ENCODE measurements around the gene SGCD.
A peak's percentile ranks its signal among the peaks of the same experiment; 100 is the strongest.

SGCD gene

GRCh38 chr5:156715287-156715686 lies 388.3 kb downstream of the SGCD start:
- no peak for DNase-seq

GRCh38 chr5:156716591-156717380 lies 389.8 kb downstream of the SGCD start:
- no peak for DNase-seq

- no peak for DNase-seq
Observed at GRCh38 chr5:156718985-156719384, 392.0 kb downstream of the SGCD start.

DNA sequence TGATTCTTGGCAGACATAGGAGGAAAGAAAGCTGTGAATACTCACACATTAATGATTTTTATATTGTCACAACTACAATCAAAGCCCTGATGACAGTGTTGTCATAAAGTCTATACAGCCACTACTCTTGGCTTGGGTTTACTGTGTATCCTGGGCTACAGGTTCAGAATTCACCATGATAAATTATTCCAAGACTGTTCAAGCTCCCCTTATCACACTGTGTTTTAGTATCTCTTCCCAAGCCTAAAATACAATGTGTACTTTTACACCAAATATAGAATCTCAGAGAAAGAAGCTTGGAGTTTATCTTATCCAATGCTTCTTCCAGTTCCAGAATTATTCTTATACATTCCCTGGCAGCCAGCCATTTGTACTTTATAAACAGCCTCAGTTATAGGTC lies 395.4 kb downstream of the SGCD start:
- DNase-seq = no peak

GRCh38 chr5:156735477-156735876 lies 408.5 kb downstream of the SGCD start:
- no peak for DNase-seq

DNA sequence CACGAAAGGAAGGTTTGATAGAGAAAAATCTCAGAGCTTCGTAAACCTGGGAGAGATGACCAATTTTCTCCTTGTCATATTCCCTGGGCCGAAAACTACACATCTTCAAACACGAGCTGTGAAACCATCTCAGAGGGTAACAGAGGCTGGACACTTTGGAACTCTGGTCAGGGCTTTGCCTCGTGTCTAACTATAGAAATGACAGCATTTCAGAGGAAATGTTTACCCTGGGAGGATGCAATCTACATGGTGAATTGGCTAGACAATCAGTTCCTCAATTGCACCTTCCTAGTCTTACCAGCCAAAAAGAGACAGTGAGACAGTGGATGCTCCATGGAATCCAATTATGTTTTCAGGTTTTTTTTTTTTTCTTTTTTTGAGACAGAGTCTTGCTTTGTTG lies 414.6 kb downstream of the SGCD start:
- DNase-seq = no peak

- DNase-seq = peak; percentile 16
Observed at GRCh38 chr5:156753846-156754245, 426.9 kb downstream of the SGCD start.

DNA sequence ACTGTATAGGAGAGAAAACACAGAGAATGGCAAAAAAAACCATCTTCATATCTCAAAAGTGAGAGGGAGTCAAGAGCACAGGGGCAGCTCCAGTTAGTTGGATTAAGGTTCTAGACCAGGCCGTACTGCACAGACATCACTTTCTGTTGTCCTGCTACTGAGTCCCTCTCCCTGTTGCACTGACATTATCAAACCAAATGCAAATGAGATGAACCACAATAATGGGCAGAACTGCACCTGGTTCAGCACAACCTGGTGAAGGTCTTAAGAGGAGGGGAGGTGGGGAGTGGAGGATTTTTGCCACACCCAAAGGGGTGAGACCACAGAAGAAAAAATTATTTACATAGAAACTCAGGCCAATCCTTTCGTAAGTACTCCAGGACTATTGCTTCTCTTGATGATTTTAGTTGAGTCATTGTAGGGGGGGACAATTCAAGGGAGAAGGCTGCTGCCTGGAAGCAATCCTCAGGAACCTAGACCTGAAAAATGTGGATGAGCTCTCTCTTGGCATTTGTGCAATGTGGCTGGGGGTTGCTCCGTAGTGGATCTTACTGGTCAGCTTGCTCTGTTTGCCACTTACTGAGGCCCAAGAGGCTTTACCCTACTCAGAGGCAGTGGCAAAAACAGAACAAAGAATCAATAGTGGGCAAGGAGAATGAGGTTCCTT lies 428.6 kb downstream of the SGCD start:
- no peak for DNase-seq

GRCh38 chr5:156758011-156758791 lies 431.2 kb downstream of the SGCD start:
- DNase-seq = no peak

GRCh38 chr5:156759156-156759555 lies 432.2 kb downstream of the SGCD start:
- no peak for DNase-seq

GRCh38 chr5:156762771-156763170 lies 435.8 kb downstream of the SGCD start:
- no peak for DNase-seq

DNA sequence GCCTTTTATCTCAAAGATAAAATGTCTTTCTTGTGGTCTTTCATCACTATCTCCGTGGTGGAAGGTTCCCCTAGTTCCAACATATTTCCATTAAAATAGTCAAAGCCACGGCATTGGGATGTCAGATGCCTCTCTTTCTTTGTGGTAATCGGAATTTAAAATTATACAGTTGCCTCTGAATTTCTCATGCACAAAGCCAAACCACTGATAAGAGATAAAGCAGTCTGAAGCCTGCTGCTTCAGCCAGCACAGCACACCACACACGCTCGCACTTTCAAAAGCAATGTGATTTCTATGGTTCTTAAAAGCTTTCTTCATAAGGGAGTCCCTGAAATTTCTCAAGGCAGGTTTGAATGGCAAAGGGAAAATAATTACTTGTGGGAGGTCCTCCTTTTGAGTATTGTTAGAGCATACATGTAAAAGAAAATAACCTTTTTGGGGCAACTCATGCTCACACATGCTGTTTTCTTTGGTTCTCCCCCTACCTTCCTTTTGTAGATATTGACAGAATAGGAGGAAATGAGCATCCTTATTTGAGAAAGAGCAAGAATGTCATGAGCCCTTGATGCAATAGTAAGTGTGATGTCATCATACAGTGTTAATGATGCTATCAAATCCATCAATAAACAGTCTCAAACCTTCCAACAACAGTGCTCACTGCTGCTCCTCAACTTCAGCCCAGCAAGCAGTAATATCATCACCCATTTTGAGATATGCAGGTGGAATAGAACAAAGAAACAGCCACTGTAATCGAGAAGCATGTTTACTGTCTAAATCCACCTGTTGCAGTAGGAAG lies 437.4 kb downstream of the SGCD start:
- DNase-seq = no peak

DNA sequence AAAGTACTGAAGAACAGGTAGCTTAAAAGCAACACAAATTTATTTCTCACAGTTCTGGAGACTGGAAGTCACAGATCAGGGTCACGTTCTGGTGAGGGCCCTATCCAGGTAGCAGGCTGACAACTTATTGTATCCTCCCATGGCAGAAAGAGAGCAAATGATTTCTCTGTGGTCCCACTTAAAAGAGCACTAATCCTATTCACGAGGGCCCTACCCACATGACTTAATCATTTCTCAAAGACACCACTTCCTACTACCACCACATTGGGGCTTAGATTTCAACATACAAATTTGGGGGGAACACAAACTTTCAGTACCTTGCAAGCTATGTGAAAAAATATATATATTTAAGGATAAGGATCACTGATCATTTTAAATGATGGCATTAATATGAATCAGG lies 447.3 kb downstream of the SGCD start:
- DNase-seq = no peak

- no peak for DNase-seq
Observed at GRCh38 chr5:156778139-156778706, 451.3 kb downstream of the SGCD start.

DNA sequence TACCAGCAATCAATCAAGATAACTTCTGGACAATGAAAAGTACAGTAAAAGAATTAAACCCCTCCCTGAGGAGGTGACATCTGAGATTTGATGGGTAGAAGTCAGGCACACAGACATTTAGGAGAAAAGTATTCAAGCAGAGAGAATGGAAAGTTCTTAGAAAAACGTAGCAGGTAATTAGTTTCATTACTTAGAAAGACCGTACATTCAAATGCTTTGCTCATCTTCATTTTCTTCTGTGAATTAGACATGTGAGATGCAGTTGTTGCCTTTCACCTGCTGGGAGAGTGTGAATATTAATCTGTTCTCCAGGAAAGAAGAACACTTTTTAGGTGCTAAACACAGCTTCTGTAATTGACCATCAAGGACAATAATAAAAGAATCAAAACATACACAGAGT lies 451.8 kb downstream of the SGCD start:
- DNase-seq = no peak

DNA sequence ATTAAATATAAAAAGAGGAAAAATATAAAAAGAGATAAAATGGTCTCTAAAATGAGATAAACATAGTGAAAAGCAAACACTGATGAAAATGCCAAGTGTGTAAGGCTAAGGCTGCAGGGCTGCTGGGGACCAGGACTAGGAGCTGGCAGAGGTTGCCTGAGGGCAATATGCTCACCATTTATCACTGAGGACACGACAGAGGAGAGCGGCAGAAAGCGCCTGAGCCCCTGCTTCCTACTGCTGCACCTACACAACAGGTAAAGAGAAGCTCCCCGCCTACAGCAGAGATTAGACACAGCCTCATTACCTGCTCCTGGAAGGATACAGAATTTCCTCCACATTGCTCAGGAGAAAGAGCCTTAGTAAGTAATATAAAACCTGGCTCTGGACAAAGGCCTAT lies 452.5 kb downstream of the SGCD start:
- no peak for DNase-seq

GRCh38 chr5:156783092-156783491 lies 456.1 kb downstream of the SGCD start:
- DNase-seq = no peak

GRCh38 chr5:156794687-156795086 lies 467.7 kb downstream of the SGCD start:
- DNase-seq = no peak

DNA sequence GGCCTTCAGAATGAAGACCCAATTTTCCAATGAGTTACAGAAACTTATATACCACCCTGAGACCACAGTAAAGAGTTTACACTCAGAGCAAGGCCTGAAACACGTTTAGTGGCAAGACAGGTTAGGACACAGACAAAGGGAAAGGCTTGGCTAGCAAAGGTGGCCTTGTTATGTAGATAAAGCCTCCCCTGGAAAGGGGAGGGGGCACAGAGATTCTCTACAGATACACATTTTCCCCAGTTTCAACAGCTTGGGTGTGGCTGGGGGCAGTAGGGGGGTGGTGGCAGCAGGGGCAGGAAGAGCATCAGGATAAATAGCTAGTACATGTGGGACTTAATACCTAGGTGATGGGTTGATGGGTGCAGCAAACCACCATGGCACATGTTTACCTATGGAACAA lies 471.2 kb downstream of the SGCD start:
- DNase-seq = no peak

GRCh38 chr5:156799171-156799570 lies 472.2 kb downstream of the SGCD start:
- no peak for DNase-seq

GRCh38 chr5:156800929-156801328 lies 474.0 kb downstream of the SGCD start:
- no peak for DNase-seq

GRCh38 chr5:156802501-156802900 lies 475.5 kb downstream of the SGCD start:
- no peak for DNase-seq

DNA sequence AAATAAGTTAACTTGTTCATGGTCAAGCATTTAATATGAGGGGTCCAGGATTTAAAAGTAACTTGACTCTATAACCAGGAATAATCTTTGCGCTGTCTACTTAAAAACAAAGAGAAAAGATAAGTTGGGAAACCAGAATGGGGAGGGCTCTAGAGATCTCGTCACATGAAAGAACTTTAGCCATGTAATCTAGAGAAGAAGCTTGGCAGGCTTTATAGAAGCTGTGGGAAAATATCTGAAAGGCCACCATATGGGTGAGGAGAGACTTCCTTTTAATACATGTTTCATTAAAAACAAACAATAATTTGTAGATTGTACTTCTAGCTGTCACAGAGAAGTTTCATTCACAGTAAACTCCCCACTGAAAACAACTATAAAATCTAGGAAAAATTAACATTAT lies 476.4 kb downstream of the SGCD start:
- DNase-seq = no peak
